Body of pancreas (tissue), 4 donors: Measurements from ENCODE around the gene APBA2. TPM values are rescaled to one million over a fixed set of nuclear protein-coding genes. Genes with fewer than 3 reads are reported as not detected.

ENCODE experiments used
- ATAC-seq: fragments of 150-250 bp; one replicate; pipeline ENCODE4 v1.9.1; 2016
- DNase-seq, 4 donors: peaks; one replicate each; pipeline ENCODE4 v3.0.0-alpha.2; 2019
- H3K27ac ChIP-seq, 4 donors: fragments of 200-600 bp; sonication (generic); 1 replicate in 3 of 4; 2 replicates in 1 of 4; pipeline versions ENCODE4 v1.5.1 to v1.6.1; 2016 to 2019; ENCODE audit warnings: mild to moderate bottlenecking in 1 of 4, mixed read lengths in 1 of 4, moderate library complexity in 1 of 4
- H3K27me3 ChIP-seq, 2 donors: fragments of 200-600 bp; sonication (generic); one replicate each; pipeline ENCODE4 v1.6.0; 2016; ENCODE audit warnings: mild to moderate bottlenecking in 1 of 2
- H3K36me3 ChIP-seq, 2 donors: fragments of 200-600 bp; sonication (generic); replicated peaks in 1 of 2; 2 replicates each; pipeline ENCODE4 v1.5.1; 2016; ENCODE audit warnings: low read depth in 2 of 2; ENCODE audit not compliant: insufficient read depth in 1 of 2
- H3K4me1 ChIP-seq: fragments of 200-600 bp; sonication (generic); one replicate; pipeline ENCODE4 v1.6.0; 2016
- H3K4me3 ChIP-seq, 2 donors: fragments of 200-600 bp; sonication (generic); 1 replicate in 1 of 2; 2 replicates in 1 of 2; pipeline ENCODE4 v1.5.1; 2016 to 2019
- H3K9me3 ChIP-seq, 3 donors: fragments of 200-600 bp; sonication (generic); 1 replicate in 2 of 3; 2 replicates in 1 of 3; pipeline ENCODE4 v1.5.1; 2016
- CTCF ChIP-seq, 7 experiments: fragments of 450-650 bp in 4 of 7; fragments of 200-600 bp in 3 of 7; sonication (generic) in 3 of 7; IDR thresholded peaks; one replicate each; pipeline ENCODE4 v1.5.1; 2016 to 2019; ENCODE audit warnings: antibody characterized with exemption in 7 of 7
- POLR2A ChIP-seq, 3 donors: fragments of 450-650 bp; IDR thresholded peaks; one replicate each; pipeline ENCODE4 v1.6.1; 2016; ENCODE audit warnings: antibody characterized with exemption in 3 of 3, mild to moderate bottlenecking in 2 of 3
- WGBS, 2 donors: methylation state at CpG; one replicate each; pipeline ENCODE4 v1.1.5; 2017; 5-methylcytosine and 5-hydroxymethylcytosine counted together
- intact Hi-C: fragments of 100-400 bp; cut with DNase I; formaldehyde crosslinking; loops from one replicate; pipeline ENCODE4 v1.15.1; 2023
- total RNA-seq, 2 donors: library from RNA; depleted of rRNA; stranded (reverse); fragments of >200 nt; gene quantifications; one replicate each; pipeline ENCODE4 v1.1.0, GENCODE V29; 2016

Gene APBA2
- total RNA-seq, 2 donors from 2014 or later = 13.2 to 29.0 TPM

DNA sequence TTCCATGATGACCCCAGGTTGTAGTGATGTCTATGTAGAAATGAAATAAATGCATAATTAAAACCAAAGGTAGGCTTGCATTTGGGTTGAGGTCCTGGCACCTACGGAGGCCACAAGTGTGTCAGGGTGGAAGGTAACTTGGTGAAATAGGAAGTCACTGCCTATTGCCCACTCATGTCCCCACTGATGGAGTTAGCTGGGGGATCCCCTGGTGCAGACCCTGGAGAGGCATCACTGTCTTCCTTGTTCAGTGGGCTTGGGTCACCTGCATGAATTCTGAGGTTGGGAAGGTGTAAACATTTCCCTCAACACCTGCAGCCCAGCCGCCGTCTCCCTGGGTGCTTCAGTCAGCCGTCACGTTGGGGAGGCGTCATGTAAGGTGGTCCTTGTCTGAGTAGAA is 97.1 kb downstream of the APBA2 start:
- Histone ChIP-seq H3K4me1 (no peaks in the 10 kb centered on the region), H3K27ac (no peak overlapping the region), H3K9me3 (no peaks in the 10 kb centered on the region), H3K27me3 (no peaks in the 10 kb centered on the region), H3K36me3 (no peaks in the 10 kb centered on the region), H3K4me3 (no peak overlapping the region)
- TF ChIP-seq CTCF (IDR thresholded peaks at IDR 0.05) (no peak), POLR2A (IDR thresholded peaks at IDR 0.05) (no peak)
- DNase-seq = no peak
- intact Hi-C loops = no loop called here
- no peak for ATAC-seq
- 96 to 97% methylated on average over 6 of the region's 6 CpGs for WGBS, 2 donors

DNA sequence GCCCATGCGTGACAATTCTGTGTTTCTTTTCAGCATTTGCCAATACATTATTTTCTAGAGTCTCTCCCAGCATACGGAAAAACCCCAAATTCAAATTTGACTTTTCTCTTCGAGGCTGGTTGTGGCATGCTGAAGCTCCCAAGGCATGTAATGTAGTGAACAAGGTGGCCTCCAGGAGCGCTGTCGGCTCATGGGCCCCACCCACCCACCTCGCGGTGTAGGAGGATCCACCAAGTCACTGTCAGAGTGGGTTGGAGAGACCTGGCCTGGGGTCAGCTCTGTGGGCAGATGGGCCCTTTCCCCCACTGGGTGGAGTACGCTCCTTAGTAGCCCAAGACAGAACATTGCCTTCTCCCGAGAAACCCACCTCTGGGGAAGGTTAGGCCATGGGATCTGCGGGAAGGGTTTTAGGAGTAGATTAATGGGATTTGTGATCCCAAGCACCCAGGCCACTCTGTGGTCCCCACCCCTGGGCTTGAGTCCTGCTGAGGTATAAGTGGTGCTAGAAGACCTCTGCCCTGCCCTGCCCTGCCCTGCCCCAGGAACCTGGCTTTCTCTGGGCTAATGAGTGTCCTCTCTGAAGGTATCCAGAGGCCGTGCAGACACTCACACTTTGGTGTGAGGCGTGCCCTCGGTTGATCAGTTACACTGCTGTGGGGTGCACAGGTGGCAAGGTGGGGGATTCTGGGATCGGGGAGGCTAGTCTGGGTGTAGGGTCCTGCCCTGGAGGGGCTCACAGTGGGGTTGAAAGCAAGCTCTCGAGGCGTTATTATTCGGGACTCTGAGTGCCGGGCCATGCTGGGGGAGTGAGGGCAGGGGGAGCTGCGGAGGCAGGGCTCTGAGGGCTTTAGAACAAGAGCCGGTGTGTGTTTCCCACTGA is 97.9 kb downstream of the APBA2 start:
- no peaks in the 10 kb centered on the region for H3K27me3 ChIP-seq
- intact Hi-C loops = no loop called here
- H3K36me3 ChIP-seq = no peaks in the 10 kb centered on the region
- WGBS, 2 donors = 86 to 96% methylated on average over 17 to 20 of the region's 20 CpGs
- no peak overlapping the region for H3K27ac ChIP-seq
- H3K9me3 ChIP-seq = no peaks in the 10 kb centered on the region
- DNase-seq = no peak
- TF ChIP-seq CTCF (IDR thresholded peaks at IDR 0.05) = no peak
- no peak for TF ChIP-seq POLR2A (IDR thresholded peaks at IDR 0.05)
- H3K4me1 ChIP-seq = no peaks in the 10 kb centered on the region
- no peak for ATAC-seq
- no peak overlapping the region for H3K4me3 ChIP-seq

- intact Hi-C loops = no loop called here
- H3K4me1 ChIP-seq = no peaks in the 10 kb centered on the region
- no peak for DNase-seq
- H3K27ac ChIP-seq = no peak overlapping the region
- no peak for TF ChIP-seq CTCF (IDR thresholded peaks at IDR 0.05)
- no peak for TF ChIP-seq POLR2A (IDR thresholded peaks at IDR 0.05)
- 83 to 90% methylated on average over 9 to 10 of the region's 10 CpGs for WGBS, 2 donors
- no peaks in the 10 kb centered on the region for H3K36me3 ChIP-seq
- H3K9me3 ChIP-seq = no peaks in the 10 kb centered on the region
- H3K4me3 ChIP-seq = no peak overlapping the region
- H3K27me3 ChIP-seq = no peaks in the 10 kb centered on the region
- no peak for ATAC-seq
Measured at GRCh38 chr15:28984421-28985315, 98.9 kb downstream of the APBA2 start.

DNA sequence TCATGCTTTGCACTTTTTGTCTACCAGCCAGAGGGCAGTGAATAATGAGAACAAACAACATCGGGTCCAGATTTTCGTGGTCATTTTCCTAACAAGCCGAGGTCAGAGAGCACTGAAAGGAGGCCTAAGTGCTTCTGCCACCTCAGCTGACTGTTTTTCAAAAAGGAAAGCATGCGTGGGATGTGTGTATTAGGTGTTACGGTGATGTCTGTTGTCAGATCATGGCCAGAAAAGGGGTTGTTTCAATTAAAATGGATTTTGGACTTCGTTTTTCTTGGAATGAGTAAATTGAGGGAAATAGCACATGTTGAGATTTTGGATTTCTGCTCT is 99.5 kb downstream of the APBA2 start:
- H3K27ac ChIP-seq = no peak overlapping the region
- no peaks in the 10 kb centered on the region for H3K27me3 ChIP-seq
- ATAC-seq (no peak), DNase-seq (no peak)
- H3K9me3 ChIP-seq = no peaks in the 10 kb centered on the region
- H3K4me3 ChIP-seq = no peak overlapping the region
- intact Hi-C loops = no loop called here
- H3K4me1 ChIP-seq = no peaks in the 10 kb centered on the region
- 66 to 71% methylated on average over 6 of the region's 6 CpGs for WGBS, 2 donors
- H3K36me3 ChIP-seq = no peaks in the 10 kb centered on the region
- no peak for TF ChIP-seq CTCF (IDR thresholded peaks at IDR 0.05)
- no peak for TF ChIP-seq POLR2A (IDR thresholded peaks at IDR 0.05)
